HG02678 (cell line): Measurements from ENCODE around the gene LILRA2.
A peak's percentile ranks its signal among the peaks of the same experiment; 100 is the strongest.
"Not testable (repeated sequence)": the region's sequence is repeated elsewhere in the genome, so short reads cannot be mapped to it uniquely, and the experiment has no call there.

ENCODE experiments used
- ATAC-seq: cut with Tn5 transposase; IDR thresholded peaks from one replicate; pipeline ENCODE4 v1.9.1; 2021; ENCODE audit warnings: mild to moderate bottlenecking, moderate library complexity; ENCODE audit not compliant: unreplicated experiment

Gene LILRA2

DNA sequence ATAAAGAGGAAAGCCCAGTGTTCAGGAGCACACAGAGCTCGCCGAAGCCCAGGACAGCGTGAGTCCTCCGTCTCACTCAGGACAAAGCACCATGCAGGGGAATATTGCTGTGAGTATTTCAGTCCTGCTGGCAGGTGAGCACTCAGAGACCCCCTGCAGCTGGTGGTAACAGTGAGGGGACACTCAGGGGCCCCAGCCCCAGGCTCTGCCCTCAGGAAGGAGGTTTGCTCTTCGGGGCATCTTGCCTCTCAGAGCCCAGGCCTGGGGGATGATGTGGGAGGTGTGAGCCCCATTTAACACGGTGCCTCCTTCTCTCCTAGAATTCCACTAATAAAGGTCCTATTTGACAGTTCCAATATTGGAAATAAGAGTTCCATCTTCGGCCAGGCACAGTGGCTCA lies 34.6 kb downstream of the LILRA2 start:
- ATAC-seq, result no peak

DNA sequence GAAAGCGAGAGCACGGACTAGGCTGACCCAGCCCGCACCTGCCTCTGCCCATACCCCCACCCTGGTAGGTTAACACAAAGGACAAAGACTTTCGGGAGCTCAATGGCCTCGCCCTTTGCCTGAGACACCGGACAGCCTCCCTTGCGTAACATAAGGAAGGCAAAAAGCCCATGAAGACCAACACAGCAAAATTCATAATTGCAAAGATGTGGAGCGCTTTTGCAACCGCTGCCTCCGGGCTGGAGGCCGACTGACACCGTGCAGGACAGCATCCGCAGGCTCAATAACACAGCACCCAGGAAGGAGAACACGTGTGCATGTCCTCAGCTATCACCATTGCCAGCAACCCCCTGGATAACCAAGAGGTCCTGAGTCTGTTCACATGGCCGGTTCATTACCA lies 35.2 kb downstream of the LILRA2 start:
- no peak for ATAC-seq

DNA sequence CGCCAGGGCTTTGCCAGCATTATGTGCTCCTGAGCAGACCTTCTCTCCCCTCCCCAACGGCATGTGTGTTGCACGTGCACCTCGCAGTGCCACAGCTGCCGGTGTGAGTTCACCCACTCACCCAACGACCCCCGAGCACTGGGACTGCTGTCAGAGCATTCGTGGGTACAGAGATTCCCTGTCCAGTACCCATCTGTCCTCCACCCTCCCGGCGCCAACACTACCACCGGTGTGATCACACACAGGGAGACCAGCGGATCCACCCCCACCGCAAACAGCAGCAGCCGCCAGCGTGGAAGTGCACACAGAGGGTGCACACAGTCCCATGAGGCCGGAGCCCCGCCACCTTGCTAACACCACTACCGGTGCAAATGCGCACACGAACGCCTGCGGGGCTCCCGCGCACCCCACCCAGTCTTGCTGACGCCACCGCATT lies 35.8 kb downstream of the LILRA2 start:
- ATAC-seq, result no peak

DNA sequence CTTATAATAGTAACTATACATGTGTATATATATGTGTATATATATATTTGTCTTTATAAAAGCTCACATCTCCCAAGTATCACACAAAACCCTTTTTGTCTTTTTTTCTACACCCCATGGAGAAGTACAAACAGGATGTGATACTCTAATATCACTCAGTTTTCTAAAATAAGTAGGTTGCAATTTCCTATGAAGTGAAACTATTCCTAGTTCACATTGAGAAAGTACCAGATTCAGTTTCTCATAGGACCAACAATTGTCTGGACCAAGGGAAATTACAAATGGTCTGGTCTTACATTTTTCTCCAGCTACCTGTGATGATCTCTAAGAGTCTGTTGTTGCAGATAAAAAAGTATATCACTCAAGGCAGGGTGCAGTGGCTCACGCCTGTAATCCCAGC lies 38.8 kb downstream of the LILRA2 start:
- no peak for ATAC-seq

DNA sequence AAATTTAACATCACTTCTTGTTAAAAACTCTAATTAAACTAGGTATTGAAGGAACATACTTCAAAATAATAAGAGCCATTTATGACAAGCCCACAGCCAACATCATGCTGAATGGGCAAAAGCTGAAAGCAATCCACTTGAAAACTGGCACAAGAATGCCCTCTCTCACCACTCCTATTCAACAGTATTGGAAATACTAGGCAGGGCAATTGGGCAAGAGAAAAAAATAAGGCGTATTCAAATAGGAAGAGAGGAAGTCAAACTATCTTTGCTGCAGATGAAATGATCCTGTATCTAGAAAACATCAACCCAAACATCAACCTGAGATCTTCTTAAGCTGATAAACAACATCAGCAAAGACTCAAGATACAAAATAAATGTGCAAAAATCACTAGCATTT lies 41.1 kb downstream of the LILRA2 start:
- no peak for ATAC-seq

DNA sequence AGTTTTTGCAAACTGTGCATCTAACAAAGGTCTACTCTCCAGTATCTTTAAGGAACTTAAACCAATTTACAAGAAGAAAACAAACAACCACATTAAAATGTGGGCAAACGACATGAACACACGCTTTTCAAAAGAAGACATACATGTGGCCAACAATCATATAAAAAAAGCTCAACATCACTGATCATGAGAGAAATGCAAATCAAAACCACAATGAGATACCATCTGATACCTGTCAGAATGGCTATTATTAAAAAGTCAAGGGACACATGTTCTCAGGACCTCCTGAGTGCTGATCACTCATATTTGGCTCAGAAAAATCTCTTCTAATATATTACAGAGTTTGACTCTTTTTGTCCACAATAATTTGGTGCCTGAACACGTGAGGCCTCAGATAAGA lies 42.5 kb downstream of the LILRA2 start:
- ATAC-seq, result peak; percentile 38

DNA sequence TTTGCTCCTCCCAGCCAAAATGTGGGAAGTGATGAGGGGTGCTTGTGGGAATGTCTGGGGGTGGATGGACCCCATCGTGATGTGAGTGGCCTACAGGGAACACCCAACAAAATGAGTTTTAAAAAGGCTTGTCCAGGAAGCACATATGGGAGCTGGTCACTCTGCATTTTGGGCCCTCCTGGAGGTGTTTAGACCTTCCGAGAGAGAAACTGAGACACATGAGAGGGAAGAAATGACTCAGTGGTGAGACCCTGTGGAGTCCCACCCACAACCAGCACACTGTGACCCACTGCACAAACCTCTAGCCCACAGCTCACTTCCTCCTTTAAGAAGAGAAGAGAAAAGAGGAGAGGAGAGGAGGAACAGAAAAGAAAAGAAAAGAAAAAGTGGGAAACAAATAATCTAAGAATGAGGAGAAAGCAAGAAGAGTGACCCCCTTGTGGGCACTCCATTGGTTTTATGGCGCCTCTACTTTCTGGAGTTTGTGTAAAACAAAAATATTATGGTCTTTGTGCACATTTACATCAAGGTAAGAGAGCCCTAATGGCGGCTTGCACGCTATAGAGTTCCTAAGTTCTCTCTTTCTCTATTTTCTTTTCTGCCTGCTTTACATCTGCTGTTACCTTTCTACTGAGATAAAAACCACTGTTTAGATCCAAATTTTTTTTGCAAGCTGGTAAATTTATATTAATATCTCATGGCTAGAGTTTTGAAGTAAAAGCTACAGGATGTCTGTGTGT lies 43.4 kb downstream of the LILRA2 start:
- peak; percentile 84 for ATAC-seq

DNA sequence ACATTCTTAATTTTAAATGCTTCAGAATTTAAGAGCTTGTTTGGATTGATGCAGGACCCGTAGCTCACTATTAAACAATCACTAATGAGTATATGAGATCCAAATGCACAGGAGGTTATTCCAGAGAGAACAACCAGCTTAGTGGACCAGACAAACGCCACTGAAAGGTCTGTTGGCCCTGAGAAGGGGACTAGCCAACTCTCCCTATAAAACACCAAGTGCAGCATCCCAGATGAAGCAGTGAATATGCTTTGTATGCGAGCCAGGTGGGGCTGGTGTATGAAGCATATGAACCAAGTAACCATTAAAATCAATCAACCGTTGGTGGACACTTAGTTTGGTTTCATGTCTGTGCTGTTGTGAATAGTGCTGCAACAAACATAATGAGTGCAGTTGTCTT lies 46.9 kb downstream of the LILRA2 start:
- no peak for ATAC-seq

DNA sequence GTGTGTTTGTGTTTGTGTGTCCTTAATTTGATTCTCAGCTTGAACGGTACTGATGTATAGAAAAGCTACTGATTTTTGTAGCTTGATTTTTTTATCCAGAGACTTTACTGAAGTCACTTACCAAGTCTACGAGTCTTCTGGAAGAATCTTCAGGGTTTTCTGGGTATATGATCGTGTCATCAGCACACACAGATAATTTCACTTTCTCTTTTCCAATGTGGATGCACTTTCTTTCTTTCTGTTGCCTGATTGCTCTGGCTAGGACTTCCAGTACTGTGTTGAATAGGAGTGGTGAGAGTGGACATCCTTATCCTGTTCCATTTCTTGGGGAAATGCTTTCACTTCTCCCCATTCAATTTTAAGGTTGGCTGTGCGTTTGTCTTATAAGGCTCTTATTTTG lies 48.8 kb downstream of the LILRA2 start:
- ATAC-seq, result no peak

DNA sequence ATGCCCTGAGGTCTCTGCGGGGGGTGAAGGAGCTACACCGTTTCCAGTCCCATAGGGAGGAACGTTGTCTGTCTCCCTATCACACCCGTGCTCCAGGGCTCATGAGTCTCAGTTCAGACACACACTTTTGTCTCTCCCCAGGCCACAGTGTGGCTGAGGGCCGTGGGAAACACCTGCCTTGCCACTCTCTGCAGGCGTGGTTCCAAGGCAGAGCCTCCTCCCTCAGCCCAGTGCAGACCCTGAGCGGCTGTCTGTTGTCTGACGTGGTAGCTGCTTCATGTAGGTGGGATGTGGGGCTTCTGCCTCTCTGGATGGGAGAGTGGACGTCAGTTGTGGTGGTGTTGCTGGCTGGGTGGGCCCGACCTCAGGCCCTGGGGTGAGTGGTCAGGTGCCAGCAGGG lies 50.6 kb downstream of the LILRA2 start:
- not testable (repeated sequence) for ATAC-seq

DNA sequence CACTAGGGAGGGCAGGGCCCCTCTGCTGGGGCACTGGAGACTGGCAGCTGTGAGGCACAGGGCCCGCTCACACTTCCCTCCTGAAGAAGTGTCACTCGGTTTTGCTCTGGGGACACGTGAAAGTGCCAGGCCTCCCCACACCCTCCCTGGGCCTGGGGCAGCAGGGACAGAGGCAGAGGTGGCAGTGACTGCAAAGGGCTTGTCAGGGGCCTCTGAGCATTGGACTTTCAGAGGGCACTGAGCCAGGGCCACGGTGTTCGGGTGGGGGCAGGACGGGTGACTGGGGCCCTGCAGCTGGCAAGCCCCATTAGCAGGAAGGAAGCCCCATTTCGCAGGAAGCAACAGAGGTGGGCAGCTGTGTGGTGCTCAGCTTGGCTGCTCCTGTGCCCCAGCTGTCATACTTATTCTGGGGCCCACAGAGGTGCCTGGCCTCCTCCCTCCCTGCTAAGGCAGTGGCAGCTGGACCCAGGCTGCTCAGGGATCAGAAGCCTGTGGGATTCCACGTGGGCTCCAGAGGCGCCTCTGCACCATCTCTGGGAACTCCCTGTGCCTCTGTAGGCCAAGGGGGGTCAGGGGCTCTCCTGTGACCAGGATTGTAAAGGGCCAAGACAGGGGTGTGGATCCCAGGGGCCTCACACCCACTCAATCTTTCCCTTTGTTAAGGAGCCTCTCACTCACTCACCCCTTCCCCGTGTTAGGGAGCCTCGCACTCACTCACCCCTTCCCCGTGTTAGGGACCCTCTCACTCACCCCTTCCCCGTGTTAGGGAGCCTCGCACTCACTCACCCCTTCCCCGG lies 51.5 kb downstream of the LILRA2 start:
- ATAC-seq, result not testable (repeated sequence)

DNA sequence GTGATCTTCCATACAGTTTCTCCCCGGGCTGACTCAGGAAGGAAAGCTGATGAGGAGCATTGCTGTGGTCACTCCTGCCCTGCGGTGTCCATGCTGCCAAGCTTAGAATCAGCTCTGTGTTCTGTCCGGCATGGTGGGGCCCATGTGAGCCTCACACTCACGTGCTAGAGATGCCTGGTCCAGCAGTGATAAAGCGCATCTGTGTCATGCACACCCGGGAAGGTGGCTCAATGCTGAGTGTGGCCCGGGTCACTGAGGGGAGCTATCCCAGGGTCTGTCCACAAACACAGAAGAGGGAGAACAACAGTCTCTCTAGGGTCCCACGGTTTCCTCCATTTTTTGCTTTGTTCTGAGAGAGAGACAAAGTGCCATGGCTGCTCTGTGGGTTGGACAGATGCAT lies 53.2 kb downstream of the LILRA2 start:
- no peak for ATAC-seq

DNA sequence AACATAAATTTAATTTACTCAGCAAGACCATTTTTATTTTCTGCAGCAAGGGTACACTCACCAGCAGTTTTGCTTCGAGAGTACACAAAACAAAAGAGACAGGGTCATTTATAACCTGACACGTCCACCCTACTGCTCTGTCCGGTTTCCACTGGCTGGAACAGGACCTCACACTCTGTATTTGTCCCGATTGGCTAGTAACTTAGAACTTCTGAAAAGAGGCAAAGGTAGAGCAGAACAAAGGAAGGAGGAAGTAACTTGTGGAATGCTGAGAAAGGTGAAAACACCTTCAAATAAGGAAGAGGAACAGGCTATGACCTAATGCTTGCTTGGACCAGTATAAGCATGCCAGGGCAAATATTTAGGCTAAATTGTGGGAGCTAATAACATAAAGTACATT lies 54.3 kb downstream of the LILRA2 start:
- not testable (repeated sequence) for ATAC-seq

DNA sequence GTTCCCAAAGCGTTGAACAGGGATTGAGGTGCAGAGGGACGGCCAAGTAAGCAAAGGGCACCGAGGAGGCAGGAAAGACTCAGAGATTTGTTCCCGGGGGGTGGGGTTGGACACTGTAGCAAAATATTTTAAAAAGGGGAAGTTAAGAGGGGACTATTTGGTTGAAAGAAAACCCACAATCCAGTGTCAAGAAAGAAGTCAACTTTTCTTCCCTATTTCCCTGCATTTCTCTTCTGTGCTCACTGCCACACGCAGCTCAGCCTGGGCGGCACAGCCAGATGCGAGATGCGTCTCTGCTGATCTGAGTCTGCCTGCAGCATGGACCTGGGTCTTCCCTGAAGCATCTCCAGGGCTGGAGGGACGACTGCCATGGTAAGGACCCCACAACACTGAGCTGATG lies 56.7 kb downstream of the LILRA2 start, which contains the start of gene LILRB1:
TSS of gene LILRB1 (plus strand) at position 223 of the 400 bp plus-strand sequence. CDS start 590 bp downstream, outside the sequence.
- not testable (repeated sequence) for ATAC-seq

DNA sequence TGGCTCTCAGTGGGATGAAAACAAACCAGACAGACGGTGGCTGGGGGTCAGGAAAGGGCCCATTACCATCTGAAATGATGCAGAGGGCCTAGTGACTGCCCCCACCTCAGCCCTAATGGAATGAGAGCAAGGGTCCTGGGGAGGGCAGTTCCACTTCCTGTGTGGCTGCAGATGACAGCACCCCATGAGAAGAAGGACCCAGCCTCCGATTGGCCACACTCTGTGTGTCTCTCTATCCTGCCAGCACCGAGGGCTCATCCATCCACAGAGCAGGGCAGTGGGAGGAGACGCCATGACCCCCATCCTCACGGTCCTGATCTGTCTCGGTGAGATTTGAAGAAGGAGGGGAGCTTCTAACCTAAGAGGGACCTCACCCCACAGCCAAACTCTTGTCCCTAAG lies 57.2 kb downstream of the LILRA2 start:
- ATAC-seq, result no peak

DNA sequence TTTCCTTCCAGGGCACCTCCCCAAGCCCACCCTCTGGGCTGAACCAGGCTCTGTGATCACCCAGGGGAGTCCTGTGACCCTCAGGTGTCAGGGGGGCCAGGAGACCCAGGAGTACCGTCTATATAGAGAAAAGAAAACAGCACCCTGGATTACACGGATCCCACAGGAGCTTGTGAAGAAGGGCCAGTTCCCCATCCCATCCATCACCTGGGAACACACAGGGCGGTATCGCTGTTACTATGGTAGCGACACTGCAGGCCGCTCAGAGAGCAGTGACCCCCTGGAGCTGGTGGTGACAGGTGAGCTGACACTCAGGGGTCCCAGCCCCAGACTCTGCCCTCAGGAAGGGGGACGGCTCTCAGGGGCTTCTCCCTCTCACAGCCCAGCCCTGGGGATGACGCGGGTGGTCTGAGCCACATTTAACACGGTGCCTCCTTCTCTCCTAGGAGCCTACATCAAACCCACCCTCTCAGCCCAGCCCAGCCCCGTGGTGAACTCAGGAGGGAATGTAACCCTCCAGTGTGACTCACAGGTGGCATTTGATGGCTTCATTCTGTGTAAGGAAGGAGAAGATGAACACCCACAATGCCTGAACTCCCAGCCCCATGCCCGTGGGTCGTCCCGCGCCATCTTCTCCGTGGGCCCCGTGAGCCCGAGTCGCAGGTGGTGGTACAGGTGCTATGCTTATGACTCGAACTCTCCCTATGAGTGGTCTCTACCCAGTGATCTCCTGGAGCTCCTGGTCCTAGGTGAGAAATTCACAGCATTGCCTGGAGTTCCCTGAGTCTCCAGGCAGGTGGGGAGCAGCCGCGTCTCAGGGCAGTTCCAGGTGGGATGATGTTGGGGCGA lies 58.1 kb downstream of the LILRA2 start:
- ATAC-seq, result not testable (repeated sequence)

DNA sequence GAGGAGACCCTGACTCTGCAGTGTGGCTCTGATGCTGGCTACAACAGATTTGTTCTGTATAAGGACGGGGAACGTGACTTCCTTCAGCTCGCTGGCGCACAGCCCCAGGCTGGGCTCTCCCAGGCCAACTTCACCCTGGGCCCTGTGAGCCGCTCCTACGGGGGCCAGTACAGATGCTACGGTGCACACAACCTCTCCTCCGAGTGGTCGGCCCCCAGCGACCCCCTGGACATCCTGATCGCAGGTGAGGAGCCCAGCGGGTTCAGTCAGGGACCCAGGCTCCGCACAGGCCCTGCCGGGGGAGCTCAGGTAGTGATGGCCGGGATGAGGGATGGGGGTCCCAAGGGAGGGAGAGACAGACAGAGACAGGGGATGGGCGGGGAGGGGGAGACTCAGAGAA lies 58.9 kb downstream of the LILRA2 start:
- not testable (repeated sequence) for ATAC-seq

DNA sequence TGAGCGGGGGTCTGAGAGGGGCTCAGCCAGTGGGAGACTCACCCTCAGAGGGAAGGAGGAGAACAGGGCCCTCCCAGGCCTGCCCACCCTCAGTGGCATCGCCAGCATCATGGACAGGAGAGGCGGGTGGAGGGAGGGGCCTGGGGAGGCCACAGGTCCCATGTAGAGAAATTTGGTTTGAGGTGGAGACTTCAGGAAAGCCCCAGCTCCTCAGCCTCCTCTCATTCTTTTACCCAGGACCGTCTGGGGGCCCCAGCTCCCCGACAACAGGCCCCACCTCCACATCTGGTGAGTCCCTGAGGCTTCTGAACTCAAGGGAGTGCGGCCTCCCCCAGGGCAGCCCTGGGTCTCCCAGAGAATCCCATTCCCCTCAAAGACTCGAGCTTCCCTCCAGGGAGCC lies 59.8 kb downstream of the LILRA2 start:
- no peak for ATAC-seq

DNA sequence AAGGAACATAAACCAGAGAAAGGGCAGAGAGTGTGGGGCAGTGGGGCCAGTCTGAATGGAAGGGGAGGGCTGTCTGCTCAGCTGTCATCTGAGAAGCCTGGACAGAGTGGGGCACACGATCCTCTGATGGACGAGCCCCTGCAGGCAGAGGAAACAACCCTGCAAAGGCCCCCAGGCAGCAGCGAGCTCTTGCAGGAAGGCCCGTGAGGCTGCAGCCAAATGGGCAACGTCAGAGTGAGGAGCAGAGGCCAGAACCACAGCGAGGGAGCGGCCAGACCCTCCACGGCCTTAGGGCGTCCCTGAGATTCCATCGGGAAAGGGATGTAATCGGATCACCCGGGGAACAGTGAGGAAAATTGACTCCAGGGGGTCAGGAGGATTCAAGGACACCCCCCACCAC lies 62.5 kb downstream of the LILRA2 start:
- ATAC-seq, result not testable (repeated sequence)

DNA sequence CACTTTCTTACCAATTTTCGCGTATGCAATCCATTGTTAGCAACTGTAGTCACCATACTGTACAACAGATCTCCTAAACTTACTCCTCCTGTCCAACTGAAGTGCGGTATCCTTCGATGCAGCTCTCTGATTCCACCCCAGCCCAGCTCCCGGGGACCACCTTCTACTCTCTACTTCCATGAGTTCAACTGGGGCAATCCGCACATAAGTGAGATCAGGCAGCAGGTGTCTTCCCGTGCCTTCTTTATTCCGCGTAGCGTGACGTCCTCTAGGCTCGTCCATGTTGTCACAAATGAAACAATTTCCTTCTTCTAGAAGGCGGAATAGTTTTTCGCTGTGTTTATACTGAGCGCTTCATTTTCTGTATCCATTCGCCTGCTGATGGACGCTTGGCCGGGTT lies 65.1 kb downstream of the LILRA2 start:
- ATAC-seq, result no peak
